Measurements from ENCODE around the gene CREB3L2.

The CREB3L2 gene

DNA sequence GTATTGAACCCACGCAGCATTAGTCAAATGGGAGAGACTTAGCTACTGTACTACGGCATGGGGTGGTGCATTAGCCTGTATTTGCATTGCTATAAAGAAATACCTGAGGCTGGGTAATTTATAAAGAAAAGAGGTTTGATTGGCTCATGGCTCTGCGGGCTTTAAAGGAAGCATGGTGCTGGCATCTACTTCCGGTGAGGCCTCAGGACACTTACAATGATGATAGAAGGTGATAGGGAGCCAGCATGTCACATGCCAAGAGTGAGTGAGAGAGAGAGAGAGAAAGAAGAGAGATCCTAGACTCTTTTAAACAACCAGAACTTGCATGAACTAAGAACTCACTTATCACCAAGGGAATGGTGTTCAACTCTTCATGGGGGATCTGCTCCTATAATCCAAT, 27.2 kb upstream of the CREB3L2 start:
- POLR2A ChIA-PET: no interaction called here
- Histone ChIP-seq H3K9me3 (ENCODE audit: control insufficient read depth, insufficient read depth, low read depth, low read length) (no peaks in the 10 kb centered on the region), H3K27ac (ENCODE audit: extremely low read depth, low read depth, low read length) (no peak overlapping the region), H3K36me3 (ENCODE audit: control insufficient read depth in 2 of 2, insufficient read depth in 1 of 2, low read length in 2 of 2) (no peaks in the 10 kb centered on the region), H3K4me1 (ENCODE audit: control insufficient read depth, insufficient read depth, low read length) (no peaks in the 10 kb centered on the region), H3K4me3 (ENCODE audit: low read depth, low read length) (no peak overlapping the region)
- CTCF ChIA-PET: interaction anchor here (0.6 to 1.0 kb wide), 2 partner anchors 14 to 26 kb away, joined by 5 to 6 read pairs; no protein-coding TSS in a partner anchor
- TF ChIP-seq ZNF530 (tag by site-specific recombination; IDR thresholded peaks at IDR 0.05; ENCODE audit: low read depth) (no peak), ZNF560 (tag by site-specific recombination; IDR thresholded peaks at IDR 0.05; ENCODE audit: borderline replicate concordance) (no peak), ZNF140 (tag by site-specific recombination; IDR thresholded peaks at IDR 0.05) (no peak), ZNF423 (tag by site-specific recombination; IDR thresholded peaks at IDR 0.05) (no peak), HOXD13 (CRISPR knock-in tag; IDR thresholded peaks at IDR 0.05; ENCODE audit: borderline replicate concordance) (no peak), ZNF112 (tag by site-specific recombination; IDR thresholded peaks at IDR 0.05) (no peak), SETDB1 (IDR thresholded peaks at IDR 0.05; ENCODE audit: insufficient read length, low read length) (no peak), ZFP69B (tag by site-specific recombination; IDR thresholded peaks at IDR 0.05) (no peak), ZNF302 (tag by site-specific recombination; IDR thresholded peaks at IDR 0.05; ENCODE audit: low read depth) (no peak), ZNF571 (tag by site-specific recombination; IDR thresholded peaks at IDR 0.05) (no peak), ZBTB20 (tag by site-specific recombination; IDR thresholded peaks at IDR 0.05) (no peak)
- TF ChIP-seq, protein P1, sequence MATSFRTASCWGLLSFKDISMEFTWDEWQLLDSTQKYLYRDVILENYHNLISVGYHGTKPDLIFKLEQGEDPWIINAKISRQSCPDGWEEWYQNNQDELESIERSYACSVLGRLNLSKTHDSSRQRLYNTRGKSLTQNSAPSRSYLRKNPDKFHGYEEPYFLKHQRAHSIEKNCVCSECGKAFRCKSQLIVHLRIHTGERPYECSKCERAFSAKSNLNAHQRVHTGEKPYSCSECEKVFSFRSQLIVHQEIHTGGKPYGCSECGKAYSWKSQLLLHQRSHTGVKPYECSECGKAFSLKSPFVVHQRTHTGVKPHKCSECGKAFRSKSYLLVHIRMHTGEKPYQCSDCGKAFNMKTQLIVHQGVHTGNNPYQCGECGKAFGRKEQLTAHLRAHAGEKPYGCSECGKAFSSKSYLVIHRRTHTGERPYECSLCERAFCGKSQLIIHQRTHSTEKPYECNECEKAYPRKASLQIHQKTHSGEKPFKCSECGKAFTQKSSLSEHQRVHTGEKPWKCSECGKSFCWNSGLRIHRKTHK (tag by site-specific recombination; IDR thresholded peaks at IDR 0.05): no peak
- TF ChIP-seq, protein P2, sequence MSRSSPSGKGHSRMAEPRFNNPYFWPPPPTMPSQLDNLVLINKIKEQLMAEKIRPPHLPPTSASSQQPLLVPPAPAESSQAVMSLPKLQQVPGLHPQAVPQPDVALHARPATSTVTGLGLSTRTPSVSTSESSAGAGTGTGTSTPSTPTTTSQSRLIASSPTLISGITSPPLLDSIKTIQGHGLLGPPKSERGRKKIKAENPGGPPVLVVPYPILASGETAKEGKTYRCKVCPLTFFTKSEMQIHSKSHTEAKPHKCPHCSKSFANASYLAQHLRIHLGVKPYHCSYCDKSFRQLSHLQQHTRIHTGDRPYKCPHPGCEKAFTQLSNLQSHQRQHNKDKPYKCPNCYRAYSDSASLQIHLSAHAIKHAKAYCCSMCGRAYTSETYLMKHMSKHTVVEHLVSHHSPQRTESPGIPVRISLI (tag by site-specific recombination; IDR thresholded peaks at IDR 0.05): no peak
- TF ChIP-seq, protein P3, sequence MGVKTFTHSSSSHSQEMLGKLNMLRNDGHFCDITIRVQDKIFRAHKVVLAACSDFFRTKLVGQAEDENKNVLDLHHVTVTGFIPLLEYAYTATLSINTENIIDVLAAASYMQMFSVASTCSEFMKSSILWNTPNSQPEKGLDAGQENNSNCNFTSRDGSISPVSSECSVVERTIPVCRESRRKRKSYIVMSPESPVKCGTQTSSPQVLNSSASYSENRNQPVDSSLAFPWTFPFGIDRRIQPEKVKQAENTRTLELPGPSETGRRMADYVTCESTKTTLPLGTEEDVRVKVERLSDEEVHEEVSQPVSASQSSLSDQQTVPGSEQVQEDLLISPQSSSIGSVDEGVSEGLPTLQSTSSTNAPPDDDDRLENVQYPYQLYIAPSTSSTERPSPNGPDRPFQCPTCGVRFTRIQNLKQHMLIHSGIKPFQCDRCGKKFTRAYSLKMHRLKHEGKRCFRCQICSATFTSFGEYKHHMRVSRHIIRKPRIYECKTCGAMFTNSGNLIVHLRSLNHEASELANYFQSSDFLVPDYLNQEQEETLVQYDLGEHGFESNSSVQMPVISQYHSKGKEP (tag by site-specific recombination; IDR thresholded peaks at IDR 0.05): no peak
- TF ChIP-seq, protein P4, sequence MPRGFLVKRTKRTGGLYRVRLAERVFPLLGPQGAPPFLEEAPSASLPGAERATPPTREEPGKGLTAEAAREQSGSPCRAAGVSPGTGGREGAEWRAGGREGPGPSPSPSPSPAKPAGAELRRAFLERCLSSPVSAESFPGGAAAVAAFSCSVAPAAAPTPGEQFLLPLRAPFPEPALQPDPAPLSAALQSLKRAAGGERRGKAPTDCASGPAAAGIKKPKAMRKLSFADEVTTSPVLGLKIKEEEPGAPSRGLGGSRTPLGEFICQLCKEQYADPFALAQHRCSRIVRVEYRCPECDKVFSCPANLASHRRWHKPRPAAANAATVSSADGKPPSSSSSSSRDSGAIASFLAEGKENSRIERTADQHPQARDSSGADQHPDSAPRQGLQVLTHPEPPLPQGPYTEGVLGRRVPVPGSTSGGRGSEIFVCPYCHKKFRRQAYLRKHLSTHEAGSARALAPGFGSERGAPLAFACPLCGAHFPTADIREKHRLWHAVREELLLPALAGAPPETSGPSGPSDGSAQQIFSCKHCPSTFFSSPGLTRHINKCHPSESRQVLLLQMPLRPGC (tag by site-specific recombination; IDR thresholded peaks at IDR 0.05): no peak
- TF ChIP-seq, protein P5, sequence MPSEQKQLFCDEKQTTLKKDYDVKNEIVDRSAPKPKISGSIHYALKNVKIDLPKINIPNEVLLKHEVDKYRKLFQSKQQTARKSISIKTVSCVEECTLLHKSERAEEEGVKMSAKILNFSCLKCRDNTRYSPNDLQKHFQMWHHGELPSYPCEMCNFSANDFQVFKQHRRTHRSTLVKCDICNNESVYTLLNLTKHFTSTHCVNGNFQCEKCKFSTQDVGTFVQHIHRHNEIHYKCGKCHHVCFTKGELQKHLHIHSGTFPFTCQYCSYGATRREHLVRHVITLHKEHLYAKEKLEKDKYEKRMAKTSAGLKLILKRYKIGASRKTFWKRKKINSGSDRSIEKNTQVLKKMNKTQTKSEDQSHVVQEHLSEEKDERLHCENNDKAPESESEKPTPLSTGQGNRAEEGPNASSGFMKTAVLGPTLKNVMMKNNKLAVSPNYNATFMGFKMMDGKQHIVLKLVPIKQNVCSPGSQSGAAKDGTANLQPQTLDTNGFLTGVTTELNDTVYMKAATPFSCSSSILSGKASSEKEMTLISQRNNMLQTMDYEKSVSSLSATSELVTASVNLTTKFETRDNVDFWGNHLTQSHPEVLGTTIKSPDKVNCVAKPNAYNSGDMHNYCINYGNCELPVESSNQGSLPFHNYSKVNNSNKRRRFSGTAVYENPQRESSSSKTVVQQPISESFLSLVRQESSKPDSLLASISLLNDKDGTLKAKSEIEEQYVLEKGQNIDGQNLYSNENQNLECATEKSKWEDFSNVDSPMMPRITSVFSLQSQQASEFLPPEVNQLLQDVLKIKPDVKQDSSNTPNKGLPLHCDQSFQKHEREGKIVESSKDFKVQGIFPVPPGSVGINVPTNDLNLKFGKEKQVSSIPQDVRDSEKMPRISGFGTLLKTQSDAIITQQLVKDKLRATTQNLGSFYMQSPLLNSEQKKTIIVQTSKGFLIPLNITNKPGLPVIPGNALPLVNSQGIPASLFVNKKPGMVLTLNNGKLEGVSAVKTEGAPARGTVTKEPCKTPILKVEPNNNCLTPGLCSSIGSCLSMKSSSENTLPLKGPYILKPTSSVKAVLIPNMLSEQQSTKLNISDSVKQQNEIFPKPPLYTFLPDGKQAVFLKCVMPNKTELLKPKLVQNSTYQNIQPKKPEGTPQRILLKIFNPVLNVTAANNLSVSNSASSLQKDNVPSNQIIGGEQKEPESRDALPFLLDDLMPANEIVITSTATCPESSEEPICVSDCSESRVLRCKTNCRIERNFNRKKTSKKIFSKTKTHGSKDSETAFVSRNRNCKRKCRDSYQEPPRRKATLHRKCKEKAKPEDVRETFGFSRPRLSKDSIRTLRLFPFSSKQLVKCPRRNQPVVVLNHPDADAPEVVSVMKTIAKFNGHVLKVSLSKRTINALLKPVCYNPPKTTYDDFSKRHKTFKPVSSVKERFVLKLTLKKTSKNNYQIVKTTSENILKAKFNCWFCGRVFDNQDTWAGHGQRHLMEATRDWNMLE (tag by site-specific recombination; conservative IDR thresholded peaks at IDR 0.05; ENCODE audit: low read depth): no peak
